HG03135 (cell line): ENCODE results near the gene ASB5.
"Not testable (repeated sequence)": the region's sequence is repeated elsewhere in the genome, so short reads cannot be mapped to it uniquely, and the experiment has no call there.

Experiments used
- ATAC-seq: cut with Tn5 transposase; IDR thresholded peaks from one replicate; pipeline ENCODE4 v1.9.1; 2021; ENCODE audit warnings: mild to moderate bottlenecking, moderate library complexity; ENCODE audit not compliant: unreplicated experiment

The ASB5 gene

DNA sequence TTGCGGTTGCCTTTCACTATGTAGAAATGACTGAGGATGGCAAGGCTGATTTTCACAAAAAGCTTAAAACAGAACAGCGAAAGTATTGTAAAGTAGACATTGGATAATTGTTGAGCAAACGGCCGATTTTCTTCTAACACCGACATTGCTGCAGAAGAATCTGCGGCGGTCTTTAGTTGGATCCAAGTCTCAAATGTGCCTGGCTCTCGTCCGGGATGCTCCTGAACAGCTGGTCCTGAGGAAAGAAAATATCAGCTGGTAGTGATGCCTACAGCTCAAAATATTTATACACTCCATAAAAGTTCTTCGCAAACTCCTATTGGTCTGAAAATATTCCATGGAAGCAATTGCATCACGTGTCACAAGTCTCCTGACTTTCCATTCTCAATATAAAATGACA, at the start of gene ASB5:
ASB5 (minus strand) TSS at position 260 of the 400 bp plus-strand sequence; CDS start at position 146, 114 bp downstream.
- ATAC-seq = no peak

GRCh38 chr4:176313596-176314336, 44.7 kb upstream of the ASB5 start:
- ATAC-seq = no peak

GRCh38 chr4:176309772-176310171, 40.8 kb upstream of the ASB5 start:
- ATAC-seq = no peak

- peak; percentile 99 for ATAC-seq
Measured at GRCh38 chr4:176309046-176309445, 40.0 kb upstream of the ASB5 start.

GRCh38 chr4:176308441-176308840, 39.4 kb upstream of the ASB5 start:
- ATAC-seq = peak; percentile 31

- no peak for ATAC-seq
Measured at GRCh38 chr4:176307666-176307930, 38.6 kb upstream of the ASB5 start.

DNA sequence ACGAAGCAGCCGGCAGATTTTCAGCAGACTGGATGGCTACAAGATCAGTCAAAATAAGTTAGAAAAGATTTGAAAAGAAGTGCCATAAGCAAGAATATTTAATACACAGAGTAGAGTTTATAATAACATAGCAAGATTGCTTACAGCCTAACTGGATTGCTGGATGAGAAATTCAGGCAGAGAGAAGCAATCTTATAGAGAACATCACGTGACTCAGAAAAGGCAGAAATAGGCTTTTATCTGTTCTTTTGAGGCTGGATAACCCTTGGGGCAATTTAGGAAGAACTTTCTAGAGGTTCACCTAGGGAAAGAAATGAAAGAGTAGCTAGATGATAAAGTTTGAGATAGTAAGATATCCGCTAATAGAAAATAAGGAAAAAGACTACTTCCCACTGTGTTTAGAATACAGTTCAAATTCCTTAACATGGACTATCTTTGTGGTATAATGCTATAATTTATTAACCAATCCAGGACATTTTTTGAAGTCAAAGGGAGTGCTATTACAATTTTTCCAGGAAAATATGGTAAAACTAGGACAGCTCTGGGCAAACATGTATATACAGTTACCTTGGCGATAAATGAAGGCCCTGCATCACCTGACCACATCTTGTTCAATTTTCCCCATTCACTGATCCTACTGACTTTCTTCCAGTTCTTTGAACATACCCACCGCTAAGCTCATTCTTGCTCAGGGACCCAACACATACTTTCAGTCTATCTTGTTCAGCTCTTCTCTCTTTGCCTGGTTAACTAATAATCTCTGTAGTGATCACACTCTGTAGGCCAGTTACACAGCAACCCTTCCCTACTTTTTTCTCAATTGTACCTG, 38.0 kb upstream of the ASB5 start:
- no peak for ATAC-seq

GRCh38 chr4:176303938-176304337, 34.9 kb upstream of the ASB5 start:
- no peak for ATAC-seq

DNA sequence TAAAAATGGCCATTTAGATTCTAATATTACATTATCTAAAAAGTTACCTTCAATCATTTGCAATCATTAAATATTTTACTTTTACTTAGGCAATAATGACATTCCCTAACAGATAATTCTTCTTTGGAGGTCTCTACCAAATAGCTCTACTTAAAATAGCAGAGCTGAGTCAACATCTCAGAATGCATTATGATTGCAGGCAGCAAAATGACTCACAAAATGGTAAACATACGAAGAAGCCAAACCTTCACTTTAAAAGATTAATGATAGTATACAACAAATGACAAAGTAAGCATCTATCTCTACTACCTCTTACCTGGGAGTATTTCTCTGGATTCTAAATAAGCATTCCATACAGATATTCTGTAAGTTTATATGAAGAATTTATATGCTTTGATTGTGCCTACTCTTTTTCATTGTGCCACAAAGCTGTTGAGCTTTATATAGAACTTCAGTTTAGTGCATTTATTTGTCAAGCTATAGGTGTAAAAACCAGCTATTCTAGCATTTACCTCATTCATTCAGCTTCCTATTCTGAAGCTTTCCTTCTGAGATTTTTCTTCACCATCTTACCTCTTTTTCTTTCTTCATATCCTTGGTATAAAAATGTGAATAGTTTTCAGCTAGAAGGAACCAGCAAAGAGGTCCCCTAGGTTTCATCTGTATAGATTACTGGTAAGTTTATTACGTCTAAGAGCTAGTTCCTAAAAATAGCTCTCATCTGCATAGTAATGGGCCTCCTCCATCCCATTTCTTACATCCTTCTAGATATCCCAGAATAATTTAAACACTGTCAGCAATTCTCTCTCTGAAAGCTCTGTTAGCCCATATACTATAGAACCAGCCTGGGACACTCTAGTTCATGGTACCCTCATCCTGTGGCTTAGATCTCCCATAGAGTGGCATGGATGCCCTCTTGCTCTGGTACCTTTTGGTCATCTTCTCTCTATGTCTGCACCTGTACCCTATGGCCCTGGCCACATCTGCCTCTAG, 33.6 kb upstream of the ASB5 start:
- ATAC-seq = no peak

DNA sequence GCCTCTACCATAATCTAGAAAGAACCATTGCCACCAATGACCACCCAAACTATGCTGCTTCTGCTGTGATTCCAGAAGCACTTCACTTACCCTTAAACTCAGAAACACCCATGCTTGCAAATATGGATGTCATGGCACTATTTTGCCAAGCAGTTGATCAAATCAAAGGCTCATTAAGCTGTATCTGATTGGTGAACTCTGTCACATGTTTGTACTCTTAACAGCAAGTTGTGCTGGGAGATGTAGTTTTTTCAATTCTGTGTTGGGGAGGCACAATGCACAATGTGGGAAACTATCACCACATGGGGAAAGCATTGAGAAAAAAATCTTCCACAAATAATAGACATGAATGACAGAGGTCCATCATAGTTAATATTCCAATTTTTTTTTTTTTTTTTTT, 31.5 kb upstream of the ASB5 start:
- no peak for ATAC-seq

DNA sequence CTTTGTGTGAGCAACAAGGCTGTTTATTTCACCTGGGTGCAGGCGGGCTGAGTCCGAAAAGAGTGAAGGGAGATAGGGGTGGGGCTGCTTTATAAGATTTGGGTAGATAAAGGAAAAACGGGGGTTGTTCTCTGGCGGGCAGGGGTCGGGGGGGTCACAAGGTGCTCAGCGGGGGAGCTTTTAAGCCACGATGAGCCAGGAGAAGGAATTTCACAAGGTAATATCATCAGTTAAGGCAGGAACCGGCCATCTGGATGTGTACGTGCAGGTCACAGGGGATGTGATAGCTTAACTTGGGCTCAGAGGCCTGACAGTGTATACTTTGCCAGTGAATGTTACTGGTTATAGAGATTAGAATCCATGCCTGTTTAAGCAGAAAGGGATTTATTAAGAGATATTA, 31.0 kb upstream of the ASB5 start:
- ATAC-seq = no peak

DNA sequence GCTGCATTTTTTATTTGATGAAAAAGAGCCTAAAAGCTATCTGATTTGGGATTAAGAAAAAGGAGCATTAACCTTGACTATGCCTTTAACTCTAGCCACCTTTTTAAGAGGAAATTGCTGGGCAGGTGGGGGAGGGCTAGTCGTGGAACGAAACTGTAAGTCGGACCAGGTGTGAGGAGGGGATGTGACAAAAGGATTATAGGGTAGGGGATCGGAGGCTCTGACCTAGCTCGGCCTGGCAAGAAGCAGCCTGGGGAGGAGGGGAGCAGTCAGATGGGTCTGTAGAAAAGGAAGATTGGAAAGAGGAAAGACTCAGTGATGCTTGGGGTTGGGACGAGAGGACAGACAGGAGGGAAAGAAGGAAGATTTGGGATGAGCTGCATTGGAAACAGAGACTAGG, 29.6 kb upstream of the ASB5 start:
- no peak for ATAC-seq

- not testable (repeated sequence) for ATAC-seq
Measured at GRCh38 chr4:176295907-176296306, 26.9 kb upstream of the ASB5 start.

DNA sequence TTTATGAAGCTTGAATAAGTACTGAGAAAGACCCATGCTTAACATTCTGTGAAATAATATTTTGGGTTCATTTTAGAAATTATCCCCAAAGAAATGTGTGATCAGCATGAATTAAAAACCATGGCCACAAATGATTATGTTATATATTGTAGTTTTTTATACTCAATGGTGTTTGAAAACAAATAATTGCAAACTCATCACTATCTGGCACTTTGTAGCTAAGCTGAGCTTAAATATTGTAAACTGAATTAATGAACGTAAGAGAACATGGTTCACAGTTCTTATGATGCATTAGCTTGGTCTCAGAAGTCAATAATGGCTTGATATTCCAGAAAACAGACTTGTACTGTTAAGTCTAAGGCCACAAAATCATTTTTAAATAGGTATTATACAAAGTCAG, 24.6 kb upstream of the ASB5 start:
- ATAC-seq = no peak

DNA sequence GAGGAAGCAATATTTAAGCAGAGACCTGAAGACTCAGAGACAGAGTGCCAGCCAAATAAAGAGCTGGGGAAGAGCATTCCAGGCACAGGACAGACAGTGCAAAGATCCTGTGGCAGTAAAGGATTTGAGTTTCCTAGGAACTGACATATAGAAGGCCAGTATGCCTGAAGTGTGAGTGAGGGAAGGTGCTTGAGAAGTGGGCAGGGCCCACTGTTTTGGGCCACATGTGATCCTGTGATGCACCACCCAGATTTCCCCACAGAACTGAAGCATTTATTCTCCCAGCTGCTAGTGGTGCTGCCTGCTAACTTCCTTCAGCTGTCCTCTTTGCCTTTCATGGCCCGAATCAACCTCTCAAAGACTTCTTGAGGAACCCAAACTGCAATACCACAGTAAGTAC, 23.9 kb upstream of the ASB5 start:
- ATAC-seq = no peak

GRCh38 chr4:176291748-176292147, 22.7 kb upstream of the ASB5 start:
- ATAC-seq = no peak

- ATAC-seq = no peak
Measured at GRCh38 chr4:176290520-176290919, 21.5 kb upstream of the ASB5 start.

- ATAC-seq = no peak
Measured at GRCh38 chr4:176289561-176289960, 20.5 kb upstream of the ASB5 start.

- ATAC-seq = no peak
Measured at GRCh38 chr4:176288020-176288419, 19.0 kb upstream of the ASB5 start.

- ATAC-seq = no peak
Measured at GRCh38 chr4:176287546-176287945, 18.5 kb upstream of the ASB5 start.

DNA sequence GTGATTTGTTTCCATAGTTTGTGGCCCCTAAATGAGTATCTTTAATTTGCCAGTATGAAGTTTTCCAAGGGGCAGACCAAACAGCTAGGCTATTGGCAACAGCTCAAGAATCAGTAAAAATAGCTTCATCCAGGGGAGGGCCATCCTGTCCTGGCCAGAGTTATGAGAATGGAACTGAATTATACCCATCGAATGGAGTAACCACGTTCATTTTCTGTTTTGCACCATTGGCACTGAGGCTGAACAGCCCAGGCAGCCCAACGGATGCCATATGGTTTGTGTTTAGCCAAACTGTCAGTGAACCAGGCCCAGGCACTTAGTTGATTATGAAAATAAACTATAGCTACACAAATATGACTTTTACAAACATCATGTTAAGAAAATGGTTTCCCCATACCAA, 17.7 kb upstream of the ASB5 start:
- ATAC-seq = no peak
